ENCODE measurements around the gene LDHD.

Gene LDHD

GRCh38 chr16:75100603-75100990, 16.0 kb downstream of the LDHD start:
- POLR2A ChIA-PET, result no interaction called here
- CTCF ChIA-PET, result interaction anchor here (1.0 to 3.6 kb wide), 4 partner anchors 9 to 102 kb away, joined by 3 to 22 read pairs (median 4); partner anchors contain the start of gene ZNRF1
- TF ChIP-seq CTCF (IDR thresholded peaks at IDR 0.05; ENCODE audit: control extremely low read depth, extremely low read depth, low read depth, missing control alignments), result no peak
- DNase-seq (ENCODE audit: extremely low spot score), result no peak

- POLR2A ChIA-PET, result no interaction called here
- peak; percentile 21 for TF ChIP-seq CTCF (IDR thresholded peaks at IDR 0.05; ENCODE audit: control extremely low read depth, extremely low read depth, low read depth, missing control alignments)
- CTCF ChIA-PET, result interaction anchor here (0.6 to 4.3 kb wide), 7 partner anchors 9 to 1534 kb away, joined by 3 to 33 read pairs (median 3); partner anchors contain the start of gene ZNRF1
- no peak for DNase-seq (ENCODE audit: extremely low spot score)
These were observed 16.6 kb downstream of the LDHD start for GRCh38 chr16:75099738-75100602.

GRCh38 chr16:75099075-75099667, 17.4 kb downstream of the LDHD start:
- no peak for TF ChIP-seq CTCF (IDR thresholded peaks at IDR 0.05; ENCODE audit: control extremely low read depth, extremely low read depth, low read depth, missing control alignments)
- no peak for DNase-seq (ENCODE audit: extremely low spot score)
- ChIA-PET POLR2A (interaction anchor here (0.5 kb wide), 1 partner anchor 211 kb away, joined by 3 read pairs; no protein-coding TSS in a partner anchor), CTCF (interaction anchor here (0.6 to 4.3 kb wide), 7 partner anchors 9 to 1535 kb away, joined by 3 to 33 read pairs (median 3); partner anchors contain the start of gene ZNRF1)

GRCh38 chr16:75097941-75098901, 18.4 kb downstream of the LDHD start:
- DNase-seq (ENCODE audit: extremely low spot score), result peak; percentile 75
- POLR2A ChIA-PET, result interaction anchor here (0.5 kb wide), 1 partner anchor 210 kb away, joined by 3 read pairs; no protein-coding TSS in a partner anchor
- TF ChIP-seq CTCF (IDR thresholded peaks at IDR 0.05; ENCODE audit: control extremely low read depth, extremely low read depth, low read depth, missing control alignments), result no peak
- CTCF ChIA-PET, result interaction anchor here (0.8 to 4.3 kb wide), 8 partner anchors 10 to 101 kb away, joined by 3 to 33 read pairs (median 4); partner anchors contain the start of gene ZNRF1

GRCh38 chr16:75097191-75097761, 19.3 kb downstream of the LDHD start:
- CTCF ChIA-PET, result interaction anchor here (0.9 to 4.3 kb wide), 6 partner anchors 9 to 102 kb away, joined by 3 to 33 read pairs (median 4); partner anchors contain the start of gene ZNRF1
- POLR2A ChIA-PET, result no interaction called here
- TF ChIP-seq CTCF (IDR thresholded peaks at IDR 0.05; ENCODE audit: control extremely low read depth, extremely low read depth, low read depth, missing control alignments), result no peak
- no peak for DNase-seq (ENCODE audit: extremely low spot score)

All from GM10248 (cell line).